SK-N-SH treated with all-trans-retinoic acid at 6 μM for 48 hours (cell line): ENCODE data around the gene INTS13.

ENCODE experiments used
- ARNTL ChIP-seq: fragments of 450-650 bp; formaldehyde crosslinking; IDR thresholded peaks from 2 replicates; pipeline ENCODE4 v1.5.0; 2020; ENCODE audit warnings: low read depth, mild to moderate bottlenecking, moderate library complexity, borderline replicate concordance
- CSDC2 ChIP-seq: fragments of 250-450 bp; sonication (Bioruptor Pico); IDR thresholded peaks from 2 replicates; pipeline ENCODE4 v1.5.0; 2020; ENCODE audit warnings: mild to moderate bottlenecking, moderate library complexity
- ESRRG ChIP-seq: fragments of 250-450 bp; sonication (Bioruptor Pico); IDR thresholded peaks from 2 replicates; pipeline ENCODE4 v1.6.1; 2021; ENCODE audit warnings: mild to moderate bottlenecking
- OSR1 ChIP-seq: fragments of 250-450 bp; sonication (Bioruptor Pico); IDR thresholded peaks from 2 replicates; pipeline ENCODE4 v1.8.0; 2022; ENCODE audit warnings: moderate library complexity, mild to moderate bottlenecking, inconsistent platforms
- POU6F1 ChIP-seq: fragments of 250-450 bp; sonication (Bioruptor Pico); IDR thresholded peaks from 2 replicates; pipeline ENCODE4 v1.8.0; 2021; ENCODE audit warnings: low read depth, mild to moderate bottlenecking, moderate library complexity, borderline replicate concordance
- RARB ChIP-seq: fragments of 250-450 bp; sonication (Bioruptor Pico); IDR thresholded peaks from 2 replicates; pipeline ENCODE4 v1.8.0; 2021; ENCODE audit warnings: mild to moderate bottlenecking, moderate library complexity
- TCF4 ChIP-seq: fragments of 250-450 bp; sonication (Bioruptor Pico); IDR thresholded peaks from 2 replicates; pipeline ENCODE4 v1.8.0; 2021; ENCODE audit warnings: mild to moderate bottlenecking, moderate library complexity, borderline replicate concordance
- TSHZ2 ChIP-seq: fragments of 250-450 bp; sonication (Bioruptor Pico); IDR thresholded peaks from 2 replicates; pipeline ENCODE4 v1.5.0; 2020; ENCODE audit warnings: mild to moderate bottlenecking, moderate library complexity
- ZFP3 ChIP-seq: fragments of 250-450 bp; sonication (Bioruptor Pico); IDR thresholded peaks from 2 replicates; pipeline ENCODE4 v1.5.0; 2020; ENCODE audit warnings: mild to moderate bottlenecking, moderate library complexity
- ZFP30 ChIP-seq: fragments of 450-650 bp; formaldehyde crosslinking; IDR thresholded peaks from 2 replicates; pipeline ENCODE4 v1.5.0; 2022; ENCODE audit warnings: mild to moderate bottlenecking, moderate library complexity
- ZNF8 ChIP-seq: fragments of 450-650 bp; formaldehyde crosslinking; IDR thresholded peaks from 2 replicates; pipeline ENCODE4 v1.5.0; 2020; ENCODE audit warnings: mild to moderate bottlenecking, moderate library complexity
- TF ChIP-seq, protein P1 (sequence below): fragments of 250-450 bp; sonication (Bioruptor Pico); IDR thresholded peaks from 2 replicates; pipeline ENCODE4 v1.8.0; 2020; ENCODE audit warnings: mild to moderate bottlenecking, moderate library complexity, borderline replicate concordance

DNA sequence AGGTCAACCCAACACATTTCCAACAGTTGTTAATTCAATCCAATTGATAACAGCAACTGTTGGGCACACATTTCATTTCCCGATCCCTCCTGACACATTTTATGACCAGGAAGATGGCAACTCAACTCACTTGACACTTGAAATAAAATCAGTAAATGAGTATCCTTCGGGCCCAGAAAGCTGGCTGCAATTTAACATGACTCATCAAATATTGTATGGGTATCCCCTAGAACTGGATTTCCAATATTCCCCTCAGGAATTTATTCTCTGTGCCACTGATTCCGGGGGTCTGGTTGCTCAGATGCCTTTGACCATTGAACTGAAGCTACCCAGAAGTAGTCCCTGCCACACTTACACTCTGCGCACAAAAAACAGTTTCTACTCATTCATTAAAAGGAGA, 42.1 kb downstream of the INTS13 start:
- TF ChIP-seq ESRRG (CRISPR knock-in tag) (no peak), ZFP3 (no peak), OSR1 (CRISPR knock-in tag) (no peak), TCF4 (CRISPR knock-in tag) (no peak), ZNF8 (no peak), RARB (CRISPR knock-in tag) (no peak), TSHZ2 (CRISPR knock-in tag) (no peak), ARNTL (CRISPR knock-in tag) (no peak), CSDC2 (CRISPR knock-in tag) (no peak), ZFP30 (CRISPR knock-in tag) (no peak), POU6F1 (CRISPR knock-in tag) (no peak)
- TF ChIP-seq, protein P1, sequence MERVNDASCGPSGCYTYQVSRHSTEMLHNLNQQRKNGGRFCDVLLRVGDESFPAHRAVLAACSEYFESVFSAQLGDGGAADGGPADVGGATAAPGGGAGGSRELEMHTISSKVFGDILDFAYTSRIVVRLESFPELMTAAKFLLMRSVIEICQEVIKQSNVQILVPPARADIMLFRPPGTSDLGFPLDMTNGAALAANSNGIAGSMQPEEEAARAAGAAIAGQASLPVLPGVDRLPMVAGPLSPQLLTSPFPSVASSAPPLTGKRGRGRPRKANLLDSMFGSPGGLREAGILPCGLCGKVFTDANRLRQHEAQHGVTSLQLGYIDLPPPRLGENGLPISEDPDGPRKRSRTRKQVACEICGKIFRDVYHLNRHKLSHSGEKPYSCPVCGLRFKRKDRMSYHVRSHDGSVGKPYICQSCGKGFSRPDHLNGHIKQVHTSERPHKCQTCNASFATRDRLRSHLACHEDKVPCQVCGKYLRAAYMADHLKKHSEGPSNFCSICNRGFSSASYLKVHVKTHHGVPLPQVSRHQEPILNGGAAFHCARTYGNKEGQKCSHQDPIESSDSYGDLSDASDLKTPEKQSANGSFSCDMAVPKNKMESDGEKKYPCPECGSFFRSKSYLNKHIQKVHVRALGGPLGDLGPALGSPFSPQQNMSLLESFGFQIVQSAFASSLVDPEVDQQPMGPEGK (CRISPR knock-in tag) = no peak
